NCI-H1048 (cell line): ENCODE data around the gene FGD5.

Experiments
- DNase-seq: peaks from one replicate; lab custom pipeline; 2025; lab: John Stamatoyannopoulos, UW

Gene FGD5

GRCh38 chr3:14824646-14825045 lies 5.9 kb downstream of the FGD5 start:
- no peak for DNase-seq

- no peak for DNase-seq
Measured at GRCh38 chr3:14826069-14826468, 7.3 kb downstream of the FGD5 start.

GRCh38 chr3:14827776-14828175 lies 9.0 kb downstream of the FGD5 start:
- DNase-seq = no peak

GRCh38 chr3:14829811-14830210 lies 11.0 kb downstream of the FGD5 start:
- no peak for DNase-seq

- DNase-seq = no peak
Measured at GRCh38 chr3:14831916-14832450, 13.2 kb downstream of the FGD5 start.

GRCh38 chr3:14832975-14833722 lies 14.4 kb downstream of the FGD5 start:
- no peak for DNase-seq

- DNase-seq = no peak
Measured at GRCh38 chr3:14834121-14834520, 15.4 kb downstream of the FGD5 start.

- no peak for DNase-seq
Measured at GRCh38 chr3:14834807-14835466, 16.2 kb downstream of the FGD5 start.

GRCh38 chr3:14836049-14836468 lies 17.3 kb downstream of the FGD5 start:
- no peak for DNase-seq

- no peak for DNase-seq
Measured at GRCh38 chr3:14837186-14837877, 18.6 kb downstream of the FGD5 start.

GRCh38 chr3:14837878-14838258 lies 19.1 kb downstream of the FGD5 start:
- no peak for DNase-seq

GRCh38 chr3:14839236-14839635 lies 20.5 kb downstream of the FGD5 start:
- no peak for DNase-seq

- no peak for DNase-seq
Measured at GRCh38 chr3:14841836-14842235, 23.1 kb downstream of the FGD5 start.

GRCh38 chr3:14842277-14842676 lies 23.5 kb downstream of the FGD5 start:
- DNase-seq = no peak

GRCh38 chr3:14843321-14843720 lies 24.6 kb downstream of the FGD5 start:
- no peak for DNase-seq

GRCh38 chr3:14844386-14845170 lies 25.8 kb downstream of the FGD5 start:
- DNase-seq = no peak

- DNase-seq = no peak
Measured at GRCh38 chr3:14845180-14845579, 26.4 kb downstream of the FGD5 start.

GRCh38 chr3:14845826-14846225 lies 27.1 kb downstream of the FGD5 start:
- no peak for DNase-seq

- no peak for DNase-seq
Measured at GRCh38 chr3:14846226-14846880, 27.6 kb downstream of the FGD5 start.

GRCh38 chr3:14847613-14848541 lies 29.1 kb downstream of the FGD5 start:
- no peak for DNase-seq
